Chondrocyte (in vitro differentiated cells): ENCODE measurements around the gene VSX1. TPM values are rescaled to one million over a fixed set of nuclear protein-coding genes. Genes with fewer than 3 reads are reported as not detected.

Experiments
- DNase-seq: peaks from one replicate; pipeline ENCODE4 v3.0.0; 2021; ENCODE audit warnings: mixed read lengths, low spot score
- H3K27ac Mint-ChIP-seq: one replicate; pipeline ENCODE4 v1.8.0; 2021; ENCODE audit warnings: mild to moderate bottlenecking, moderate library complexity, mixed read lengths; ENCODE audit not compliant: unreplicated experiment
- H3K27me3 Mint-ChIP-seq: 2 replicates; pipeline ENCODE4 v1.8.0; 2021; ENCODE audit warnings: low read depth, mixed read lengths
- H3K36me3 Mint-ChIP-seq: 2 replicates; pipeline ENCODE4 v1.8.0; 2021; ENCODE audit warnings: low read depth, mixed read lengths
- H3K4me1 Mint-ChIP-seq: 2 replicates; pipeline ENCODE4 v1.8.0; 2021; ENCODE audit warnings: low read depth, mild to moderate bottlenecking, mixed read lengths
- H3K4me3 Mint-ChIP-seq: one replicate; pipeline ENCODE4 v1.8.0; 2021; ENCODE audit warnings: mild to moderate bottlenecking, moderate library complexity, mixed read lengths; ENCODE audit not compliant: unreplicated experiment
- H3K9me3 Mint-ChIP-seq: 2 replicates; pipeline ENCODE4 v1.8.0; 2021; ENCODE audit warnings: low read depth, mixed read lengths
- CTCF ChIP-seq: fragments of 200-600 bp; sonication (generic); IDR thresholded peaks from 2 replicates; pipeline ENCODE4 v1.5.0; 2021; ENCODE audit warnings: antibody characterized with exemption, mild to moderate bottlenecking, moderate library complexity
- total RNA-seq: library from RNA; stranded (reverse); gene quantifications from 3 replicates; pipeline ENCODE4 v1.2.1, GENCODE V29; 2021

VSX1 gene
- total RNA-seq, 1 donor from 2014 or later, result not detected

- peaks cover 60% of the 10 kb centered on the region for H3K27me3 Mint-ChIP-seq
- H3K4me1 Mint-ChIP-seq, result peaks cover 9% of the 10 kb centered on the region
- no peak overlapping the region for H3K27ac Mint-ChIP-seq
- DNase-seq, result peak; percentile 29
- H3K4me3 Mint-ChIP-seq, result no peak overlapping the region
- no peaks in the 10 kb centered on the region for H3K9me3 Mint-ChIP-seq
- H3K36me3 Mint-ChIP-seq, result no peaks in the 10 kb centered on the region
- no peak for TF ChIP-seq CTCF
Measured at GRCh38 chr20:25061821-25062530, 20.0 kb downstream of the VSX1 start.

GRCh38 chr20:25061103-25061799 is 20.7 kb downstream of the VSX1 start:
- Mint-ChIP-seq H3K9me3 (no peaks in the 10 kb centered on the region), H3K36me3 (no peaks in the 10 kb centered on the region), H3K4me1 (peaks cover 16% of the 10 kb centered on the region), H3K27ac (no peak overlapping the region), H3K4me3 (no peak overlapping the region), H3K27me3 (peaks cover 58% of the 10 kb centered on the region)
- no peak for TF ChIP-seq CTCF
- peak; percentile 26 for DNase-seq

DNA sequence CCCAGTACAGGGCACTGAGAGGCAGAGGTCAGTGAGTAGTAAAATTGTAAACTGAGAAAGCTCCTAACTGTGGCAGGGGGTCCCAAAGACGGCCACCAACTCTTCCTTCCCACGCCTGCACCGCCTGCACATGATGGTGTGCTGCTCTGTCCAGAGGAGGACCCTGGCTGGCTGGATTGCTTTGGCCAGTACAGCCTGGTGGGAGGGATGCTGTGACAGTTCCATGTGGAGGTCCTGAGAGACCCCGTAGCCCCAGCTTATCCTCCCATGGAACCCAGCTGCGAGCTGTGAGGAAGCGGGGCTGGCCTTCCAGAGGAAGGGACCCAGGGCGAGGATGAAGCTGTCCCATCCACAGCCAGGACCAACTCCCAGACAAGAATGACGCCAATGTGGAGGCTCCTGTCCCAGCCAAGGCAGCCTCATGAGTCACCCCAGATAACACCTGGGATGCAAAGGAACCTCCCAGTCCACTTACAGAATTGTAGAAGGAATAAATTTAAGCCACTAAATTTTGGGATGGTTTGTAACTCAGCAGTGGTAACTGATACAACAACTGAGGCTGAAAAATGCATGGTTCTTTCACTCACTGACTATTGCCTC is 22.0 kb downstream of the VSX1 start:
- Mint-ChIP-seq H3K36me3 (no peaks in the 10 kb centered on the region), H3K27me3 (peaks cover 51% of the 10 kb centered on the region), H3K9me3 (no peaks in the 10 kb centered on the region), H3K4me1 (peaks cover 22% of the 10 kb centered on the region), H3K27ac (no peak overlapping the region), H3K4me3 (no peak overlapping the region)
- DNase-seq, result peak; percentile 77
- no peak for TF ChIP-seq CTCF

- no peak for TF ChIP-seq CTCF
- peaks cover 42% of the 10 kb centered on the region for H3K27me3 Mint-ChIP-seq
- H3K36me3 Mint-ChIP-seq, result no peaks in the 10 kb centered on the region
- H3K4me3 Mint-ChIP-seq, result peak overlapping the region; percentile 29
- peak; percentile 52 for DNase-seq
- H3K27ac Mint-ChIP-seq, result no peak overlapping the region
- no peaks in the 10 kb centered on the region for H3K9me3 Mint-ChIP-seq
- peaks cover 26% of the 10 kb centered on the region for H3K4me1 Mint-ChIP-seq
Measured at GRCh38 chr20:25058847-25059810, 22.8 kb downstream of the VSX1 start.
